ENCODE results near the gene NUP210L.
"Not testable (repeated sequence)": the region's sequence is repeated elsewhere in the genome, so short reads cannot be mapped to it uniquely, and the experiment has no call there.

- TF ChIP-seq CTCF (conservative IDR thresholded peaks at IDR 0.05); EZH2 (IDR thresholded peaks at IDR 0.05; ENCODE audit: low read depth): not testable (repeated sequence)
These were observed 158.0 kb downstream of the NUP210L start for GRCh38 chr1:153996882-153997281.
